Cardiac fibroblast (primary cell): ENCODE results near the gene TMIE.

Experiments
- DNase-seq, 2 donors: peaks; one replicate each; pipeline versions ENCODE4 v3.0.0 to v3.0.0-alpha.2; 2010; ENCODE audit warnings: low read depth in 2 of 2
- H3K4me3 ChIP-seq, 2 donors: replicated peaks in 1 of 2; 1 replicate in 1 of 2; 2 replicates in 1 of 2; pipeline ENCODE4 v1.5.1; 2011; ENCODE audit warnings: low read depth in 2 of 2, low read length in 2 of 2, mild to moderate bottlenecking in 2 of 2, moderate library complexity in 1 of 2
- CTCF ChIP-seq: IDR thresholded peaks from one replicate; pipeline ENCODE4 v1.5.1; 2011; ENCODE audit warnings: low read depth, mild to moderate bottlenecking, low read length, inconsistent platforms

The TMIE gene

DNA sequence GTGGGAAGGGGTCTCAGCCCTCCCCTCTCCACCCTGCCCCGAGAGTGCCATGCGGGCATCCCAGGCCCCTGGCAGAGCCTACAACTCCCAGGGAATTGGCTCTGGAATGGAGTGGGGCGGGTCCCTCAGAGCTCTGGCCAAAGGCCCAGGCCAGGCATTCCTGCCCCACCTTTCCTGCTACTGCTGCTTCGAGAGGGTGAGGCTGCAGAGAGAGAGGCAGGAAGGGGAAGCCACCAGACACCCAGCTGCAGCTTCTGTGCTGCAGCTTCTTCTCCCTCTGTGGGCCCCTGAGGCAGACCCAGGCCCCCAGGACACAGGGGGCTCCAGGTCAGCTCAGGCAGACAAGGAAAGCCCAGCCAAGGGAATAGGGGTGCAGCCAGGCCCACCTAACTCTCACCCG is 10.4 kb upstream of the TMIE start:
- TF ChIP-seq CTCF = no peak
- no peak overlapping the region for H3K4me3 ChIP-seq
- DNase-seq = peak in 1 of 2 donors; percentile 34

DNA sequence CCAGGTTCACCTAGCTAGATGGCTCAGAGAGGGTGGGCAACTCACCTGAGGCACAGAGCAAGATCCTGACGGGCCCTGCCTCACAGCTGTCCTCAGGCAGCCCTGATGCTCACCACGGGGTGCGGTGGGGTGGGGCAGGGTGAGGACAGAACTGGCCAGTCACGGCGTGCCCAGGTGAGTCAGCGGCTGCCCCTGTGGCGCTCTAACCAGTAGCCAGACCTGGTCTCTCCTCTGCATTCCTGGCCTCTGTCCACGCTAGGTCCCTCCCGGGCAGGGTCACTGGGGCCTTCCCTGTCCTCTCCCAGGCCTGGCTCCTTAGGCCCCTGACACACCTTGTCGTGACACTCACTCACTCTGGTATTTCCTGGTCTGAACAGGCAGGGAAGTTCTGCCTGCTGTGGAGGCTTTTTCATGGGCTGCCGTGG is 8.6 kb upstream of the TMIE start:
- H3K4me3 ChIP-seq = peak overlapping the region in 1 of 2 donors; percentile 63
- no peak for TF ChIP-seq CTCF
- no peak for DNase-seq

GRCh38 chr3:46693038-46693891 is 7.9 kb upstream of the TMIE start, which contains the start of gene ALS2CL:
Gene ALS2CL (minus strand): TSS chr3:46693679. CDS start chr3:46689440, 4,239 bp downstream.
- TF ChIP-seq CTCF = no peak
- DNase-seq = peak in 1 of 2 donors; percentile 18
- peak within 1 kb of the TSS; percentile 44 to 63 for H3K4me3 ChIP-seq

DNA sequence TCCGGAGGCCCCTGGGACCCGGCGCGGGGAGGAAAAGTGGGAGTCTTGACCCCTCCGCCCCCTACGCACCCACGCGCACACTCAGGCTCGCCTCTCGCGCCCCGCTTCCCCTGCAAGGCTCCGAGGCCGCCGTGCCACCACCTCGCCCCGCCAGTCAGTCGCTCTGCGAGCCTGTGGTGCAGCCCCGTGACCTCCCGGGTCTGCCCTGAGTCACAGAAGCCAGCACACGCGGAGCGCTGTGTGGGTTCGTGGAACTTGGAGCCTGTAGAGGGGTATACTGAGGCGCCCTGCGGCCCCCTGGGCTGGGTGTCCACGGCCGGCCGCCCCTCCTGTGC is 7.3 kb upstream of the TMIE start:
- H3K4me3 ChIP-seq = peak overlapping the region; percentile 19 to 63
- TF ChIP-seq CTCF = no peak
- no peak for DNase-seq

DNA sequence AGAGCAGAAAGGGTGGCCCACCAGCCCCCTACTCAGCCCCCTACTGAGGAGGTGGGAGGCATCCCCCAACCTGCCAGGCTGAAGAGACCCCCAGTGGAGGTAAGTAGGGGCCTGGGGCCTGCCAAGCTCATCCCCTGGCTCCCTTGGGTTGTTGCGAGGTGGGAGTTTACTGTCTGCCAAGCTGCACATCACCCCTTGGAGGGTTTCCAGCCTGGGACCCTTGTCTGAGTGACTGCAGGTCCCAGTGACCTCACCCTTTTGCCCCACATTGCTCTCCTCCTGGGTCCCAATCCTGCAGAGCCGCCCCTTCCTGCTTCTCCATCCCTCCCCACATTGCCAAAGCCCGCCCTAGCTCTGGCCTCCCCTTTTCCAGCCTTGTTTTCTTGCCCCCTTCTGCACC is 6.7 kb upstream of the TMIE start:
- no peak for DNase-seq
- no peak overlapping the region for H3K4me3 ChIP-seq
- no peak for TF ChIP-seq CTCF

GRCh38 chr3:46695177-46695961 is 5.8 kb upstream of the TMIE start:
- DNase-seq = peak; percentile 69 to 77
- no peak overlapping the region for H3K4me3 ChIP-seq
- no peak for TF ChIP-seq CTCF
